ENCODE measurements around the gene SCMH1. TPM values are rescaled to one million over a fixed set of nuclear protein-coding genes. Genes with fewer than 3 reads are reported as not detected.

Gene SCMH1
- total and polyA plus RNA-seq, 10 donors: 8.6 to 40.5 (median 26.1) TPM

GRCh38 chr1:41098730-41099460 lies 143.2 kb downstream of the SCMH1 start:
- peaks cover 0 to 9% (median 0%) of the 10 kb centered on the region in 6 donors for H3K36me3 ChIP-seq
- no peaks in the 10 kb centered on the region for H3K27me3 ChIP-seq (replicated peaks in 1 of 7)
- H3K4me1 ChIP-seq: peaks cover 0 to 35% (median 20%) of the 10 kb centered on the region in 6 donors
- WGBS, 5 donors: 86 to 97% (median 88%) methylated on average over 5 of the region's 5 CpGs
- no peaks in the 10 kb centered on the region for H3K9me3 ChIP-seq
- H3K27ac ChIP-seq: no peak overlapping the region
- DNase-seq: no peak
- TF ChIP-seq POLR2AphosphoS5 (IDR thresholded peaks at IDR 0.05) (no peak), POLR2A (IDR thresholded peaks at IDR 0.05) (no peak), CTCF (IDR thresholded peaks at IDR 0.05 in 8 of 11, conservative IDR thresholded peaks at IDR 0.05 in 3 of 11) (no peak)
- intact Hi-C loops (cut with DNase I; ENCODE audit: low total_unique reads): no loop called here
- H3K4me3 ChIP-seq: no peak overlapping the region

- Histone ChIP-seq H3K27ac (no peak overlapping the region), H3K27me3 (replicated peaks in 1 of 7) (no peaks in the 10 kb centered on the region), H3K4me3 (no peak overlapping the region), H3K9me3 (no peaks in the 10 kb centered on the region), H3K36me3 (peaks cover 0 to 9% (median 0%) of the 10 kb centered on the region in 6 donors), H3K4me1 (peaks cover 0 to 17% (median 8%) of the 10 kb centered on the region in 6 donors)
- 70 to 93% (median 91%) methylated on average over 4 of the region's 4 CpGs for WGBS, 5 donors
- no peak for TF ChIP-seq POLR2A (IDR thresholded peaks at IDR 0.05)
- TF ChIP-seq POLR2AphosphoS5 (IDR thresholded peaks at IDR 0.05): no peak
- intact Hi-C loops (cut with DNase I; ENCODE audit: low total_unique reads): no loop called here
- DNase-seq: no peak
Measured at GRCh38 chr1:41097105-41097504, 145.0 kb downstream of the SCMH1 start.

GRCh38 chr1:41093826-41094225 lies 148.3 kb downstream of the SCMH1 start:
- intact Hi-C loops (cut with DNase I; ENCODE audit: low total_unique reads): no loop called here
- no peak for DNase-seq
- H3K27me3 ChIP-seq (replicated peaks in 1 of 7): no peaks in the 10 kb centered on the region
- no peaks in the 10 kb centered on the region for H3K9me3 ChIP-seq
- no peaks in the 10 kb centered on the region for H3K4me1 ChIP-seq
- H3K36me3 ChIP-seq: peaks cover 0 to 9% (median 0%) of the 10 kb centered on the region in 6 donors
- no peak overlapping the region for H3K27ac ChIP-seq
- no peak overlapping the region for H3K4me3 ChIP-seq
- TF ChIP-seq POLR2A (IDR thresholded peaks at IDR 0.05) (no peak), POLR2AphosphoS5 (IDR thresholded peaks at IDR 0.05) (no peak), CTCF (IDR thresholded peaks at IDR 0.05 in 8 of 11, conservative IDR thresholded peaks at IDR 0.05 in 3 of 11) (no peak)
- WGBS, 5 donors: 75 to 78% (median 75%) methylated on average over 5 of the region's 5 CpGs

- DNase-seq: no peak
- no peak for TF ChIP-seq POLR2A (IDR thresholded peaks at IDR 0.05)
- TF ChIP-seq POLR2AphosphoS5 (IDR thresholded peaks at IDR 0.05): no peak
- TF ChIP-seq CTCF (IDR thresholded peaks at IDR 0.05 in 8 of 11, conservative IDR thresholded peaks at IDR 0.05 in 3 of 11): no peak
Measured at GRCh38 chr1:41086921-41087320, 155.2 kb downstream of the SCMH1 start.

More at GRCh38 chr1:41086921-41087320, 155.2 kb downstream of the SCMH1 start:
- no peaks in the 10 kb centered on the region for H3K9me3 ChIP-seq
- peaks cover 0 to 8% (median 0%) of the 10 kb centered on the region in 6 donors for H3K36me3 ChIP-seq
- no peak overlapping the region for H3K27ac ChIP-seq
- intact Hi-C loops (cut with DNase I; ENCODE audit: low total_unique reads): no loop called here
- no peaks in the 10 kb centered on the region for H3K27me3 ChIP-seq (replicated peaks in 1 of 7)
- H3K4me3 ChIP-seq: no peak overlapping the region
- no peaks in the 10 kb centered on the region for H3K4me1 ChIP-seq

Measured in spleen (tissue), 11 donors.